Thyroid gland (tissue), 4 donors: ENCODE measurements around the gene DMXL1. TPM values are rescaled to one million over a fixed set of nuclear protein-coding genes. Genes with fewer than 3 reads are reported as not detected.
"Not testable (repeated sequence)": the region's sequence is repeated elsewhere in the genome, so short reads cannot be mapped to it uniquely, and the experiment has no call there.

ENCODE experiments used
- DNase-seq, 2 donors: peaks; one replicate each; pipeline ENCODE4 v3.0.0-alpha.2; 2019
- H3K27ac ChIP-seq, 3 donors: fragments of 200-600 bp; sonication (generic); 1 replicate in 2 of 3; 2 replicates in 1 of 3; pipeline ENCODE4 v1.5.1; 2016 to 2019; ENCODE audit warnings: mild to moderate bottlenecking in 1 of 3, moderate library complexity in 1 of 3
- H3K27me3 ChIP-seq: fragments of 200-600 bp; sonication (generic); one replicate; pipeline ENCODE4 v1.5.1; 2019
- H3K36me3 ChIP-seq, 2 donors: fragments of 200-600 bp; sonication (generic); one replicate each; pipeline ENCODE4 v1.5.1; 2016 to 2019
- H3K4me1 ChIP-seq, 2 donors: fragments of 200-600 bp; sonication (generic); one replicate each; pipeline ENCODE4 v1.5.1; 2017 to 2019
- H3K4me3 ChIP-seq, 3 donors: fragments of 200-600 bp; sonication (generic); replicated peaks in 1 of 3; 1 replicate in 2 of 3; 2 replicates in 1 of 3; pipeline ENCODE4 v1.5.1; 2016; ENCODE audit warnings: mild to moderate bottlenecking in 1 of 3
- H3K9me3 ChIP-seq: fragments of 200-600 bp; sonication (generic); one replicate; pipeline ENCODE4 v1.5.1; 2017
- CTCF ChIP-seq, 6 experiments: fragments of 200-600 bp in 3 of 6; fragments of 450-650 bp in 3 of 6; sonication (generic) in 3 of 6; IDR thresholded peaks; one replicate each; pipeline ENCODE4 v1.5.1; 2016 to 2019; ENCODE audit warnings: antibody characterized with exemption in 6 of 6, mild to moderate bottlenecking in 2 of 6, inconsistent platforms in 1 of 6, moderate library complexity in 1 of 6
- POLR2A ChIP-seq, 2 donors: fragments of 450-650 bp; IDR thresholded peaks; one replicate each; pipeline ENCODE4 v1.6.1; 2017; ENCODE audit warnings: antibody characterized with exemption in 2 of 2, mild to moderate bottlenecking in 2 of 2, moderate library complexity in 1 of 2
- WGBS, 2 donors: methylation state at CpG; one replicate each; pipeline ENCODE4 v1.1.5; 2017; 5-methylcytosine and 5-hydroxymethylcytosine counted together
- intact Hi-C: fragments of 100-400 bp; cut with DNase I; formaldehyde crosslinking; loops from one replicate; pipeline ENCODE4 v1.15.1; 2023
- total RNA-seq, 4 donors: library from RNA; depleted of rRNA; stranded (reverse); fragments of >200 nt; gene quantifications; one replicate each; pipeline ENCODE4 v1.2.3, GENCODE V29; 2016

Gene DMXL1
- total RNA-seq, 4 donors from 2014 or later = 90.8 to 158 (median 95.4) TPM

GRCh38 chr5:119238265-119239118 is 167.6 kb downstream of the DMXL1 start:
- 93 to 95% methylated on average over 6 of the region's 6 CpGs for WGBS, 2 donors
- Histone ChIP-seq H3K36me3 (peaks cover 3% of the 10 kb centered on the region in 2 donors), H3K27me3 (no peaks in the 10 kb centered on the region), H3K4me1 (no peaks in the 10 kb centered on the region), H3K4me3 (no peak overlapping the region), H3K27ac (no peak overlapping the region), H3K9me3 (no peaks in the 10 kb centered on the region)
- DNase-seq = no peak
- intact Hi-C loops = no loop called here
- TF ChIP-seq POLR2A (IDR thresholded peaks at IDR 0.05) (no peak), CTCF (IDR thresholded peaks at IDR 0.05) (no peak)

GRCh38 chr5:119239119-119239417 is 168.2 kb downstream of the DMXL1 start:
- Histone ChIP-seq H3K4me3 (no peak overlapping the region), H3K36me3 (peaks cover 0 to 2% of the 10 kb centered on the region in 2 donors), H3K4me1 (no peaks in the 10 kb centered on the region), H3K27ac (no peak overlapping the region), H3K27me3 (no peaks in the 10 kb centered on the region), H3K9me3 (no peaks in the 10 kb centered on the region)
- intact Hi-C loops = no loop called here
- no peak for DNase-seq
- TF ChIP-seq CTCF (IDR thresholded peaks at IDR 0.05) (no peak), POLR2A (IDR thresholded peaks at IDR 0.05) (no peak)

- H3K36me3 ChIP-seq, DNase-seq, H3K4me1 ChIP-seq, H3K27me3 ChIP-seq, H3K4me3 ChIP-seq, intact Hi-C loops, H3K27ac ChIP-seq, H3K9me3 ChIP-seq: not testable (repeated sequence)
- 95% methylated on average over 3 of the region's 3 CpGs for WGBS, 2 donors
Measured at GRCh38 chr5:119239826-119240225, 168.9 kb downstream of the DMXL1 start.

GRCh38 chr5:119243888-119244287 is 173.0 kb downstream of the DMXL1 start:
- Histone ChIP-seq H3K4me1 (no peaks in the 10 kb centered on the region), H3K36me3 (peaks cover 0 to 3% of the 10 kb centered on the region in 2 donors), H3K27me3 (no peaks in the 10 kb centered on the region), H3K4me3 (no peak overlapping the region), H3K27ac (no peak overlapping the region), H3K9me3 (no peaks in the 10 kb centered on the region)
- DNase-seq = no peak
- TF ChIP-seq POLR2A (IDR thresholded peaks at IDR 0.05) (no peak), CTCF (IDR thresholded peaks at IDR 0.05) (no peak)
- WGBS, 2 donors = 89 to 92% methylated on average over 3 of the region's 3 CpGs
- intact Hi-C loops = no loop called here

- no peak overlapping the region for H3K27ac ChIP-seq
- H3K27me3 ChIP-seq = no peaks in the 10 kb centered on the region
- H3K4me3 ChIP-seq = no peak overlapping the region
- H3K9me3 ChIP-seq = no peaks in the 10 kb centered on the region
- DNase-seq = no peak
- H3K36me3 ChIP-seq = no peaks in the 10 kb centered on the region
- intact Hi-C loops = no loop called here
- WGBS, 2 donors = 94 to 97% methylated on average over 7 of the region's 7 CpGs
- TF ChIP-seq CTCF (IDR thresholded peaks at IDR 0.05) (no peak), POLR2A (IDR thresholded peaks at IDR 0.05) (no peak)
- no peaks in the 10 kb centered on the region for H3K4me1 ChIP-seq
Measured at GRCh38 chr5:119250946-119251901, 180.3 kb downstream of the DMXL1 start.
